GM21515 (cell line): Measurements from ENCODE around the gene ARMCX4.
"Not testable (repeated sequence)": the region's sequence is repeated elsewhere in the genome, so short reads cannot be mapped to it uniquely, and the experiment has no call there.

Experiments
- ATAC-seq: cut with Tn5 transposase; IDR thresholded peaks from one replicate; pipeline ENCODE4 v1.9.1; 2021; ENCODE audit not compliant: unreplicated experiment

ARMCX4 gene

DNA sequence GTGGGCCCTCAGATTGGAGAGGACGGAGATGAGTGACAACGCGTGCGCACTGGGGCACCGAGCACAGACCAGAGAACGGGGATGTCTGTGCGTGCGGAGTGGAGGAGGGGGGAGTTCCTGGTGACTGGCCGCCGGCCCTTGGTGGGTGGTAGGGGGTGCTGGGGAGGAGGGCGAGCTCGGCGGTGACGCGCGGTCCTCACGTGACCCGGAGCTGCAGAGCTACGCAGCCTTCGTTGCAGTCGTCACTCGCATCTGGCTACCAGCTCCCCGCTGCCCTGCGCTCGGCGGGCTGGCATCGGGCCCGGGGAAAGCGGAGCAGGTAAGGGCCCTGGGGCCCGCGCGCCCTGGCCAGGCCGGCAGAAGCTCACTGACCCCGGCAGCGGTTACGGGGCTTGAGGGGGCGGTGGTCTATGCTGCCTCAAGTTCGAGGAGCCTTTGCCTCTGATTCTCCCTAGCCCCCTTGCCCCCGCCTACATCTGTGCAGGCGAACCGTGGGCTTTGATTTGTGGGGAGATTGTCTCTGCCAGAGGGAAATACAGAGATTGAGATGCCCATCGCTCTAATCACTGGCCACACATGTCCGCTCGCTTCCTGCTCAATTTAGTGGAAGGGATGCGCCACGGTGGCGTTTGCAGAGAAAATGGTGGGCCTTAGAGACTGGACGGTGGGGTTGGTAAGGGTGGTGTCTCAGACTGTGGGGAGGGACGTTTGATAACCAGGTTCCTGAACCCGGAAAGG lies at the start of gene ARMCX4:
ARMCX4 (plus strand) TSS at position 245 of the 738 bp plus-strand sequence. CDS start 3,134 bp downstream, outside the sequence.
- no peak for ATAC-seq

DNA sequence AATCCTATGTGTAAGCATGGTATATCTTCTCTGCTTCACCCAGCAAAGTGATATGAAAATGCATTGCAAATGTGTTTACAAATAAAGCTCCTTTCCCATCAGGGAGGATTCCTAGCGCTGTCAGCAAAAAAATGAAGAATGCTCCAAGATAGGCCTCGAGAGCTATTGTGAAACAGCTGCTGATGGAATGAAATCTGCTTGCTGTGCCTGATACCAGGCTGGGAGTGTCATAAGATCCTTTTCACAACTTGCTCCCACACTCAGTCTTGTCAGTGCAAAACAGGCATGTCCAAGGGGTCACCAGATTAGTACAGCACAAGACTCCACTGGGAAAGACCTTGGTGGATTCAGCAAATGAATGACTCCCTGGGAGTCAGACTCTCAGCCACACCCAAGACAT lies 43.2 kb upstream of the ARMCX4 start:
- ATAC-seq, result no peak

GRCh38 chrX:101449279-101449678 lies 36.0 kb upstream of the ARMCX4 start:
- no peak for ATAC-seq

DNA sequence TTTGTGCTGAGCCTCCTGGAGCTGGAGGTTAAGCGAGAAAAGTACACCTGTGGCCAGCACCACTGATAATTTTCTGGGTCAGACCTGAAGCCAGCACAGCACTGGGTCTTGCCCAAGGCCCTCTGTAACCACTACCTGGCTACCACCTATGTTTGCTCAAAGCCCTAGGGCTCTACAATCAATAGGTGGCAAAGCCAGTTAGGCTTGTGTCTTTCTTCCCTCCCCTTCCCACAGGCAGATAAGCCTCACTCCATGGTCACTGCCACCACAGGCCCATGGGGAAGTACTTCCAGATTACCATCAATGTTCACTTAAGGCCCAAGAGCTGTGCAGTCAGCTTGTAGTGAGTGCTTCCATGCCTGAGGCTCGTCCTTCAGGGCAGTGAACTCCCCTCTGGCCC lies 35.2 kb upstream of the ARMCX4 start:
- no peak for ATAC-seq

GRCh38 chrX:101450961-101451360 lies 34.3 kb upstream of the ARMCX4 start:
- no peak for ATAC-seq

- no peak for ATAC-seq
Measured at GRCh38 chrX:101452056-101452455, 33.2 kb upstream of the ARMCX4 start.

DNA sequence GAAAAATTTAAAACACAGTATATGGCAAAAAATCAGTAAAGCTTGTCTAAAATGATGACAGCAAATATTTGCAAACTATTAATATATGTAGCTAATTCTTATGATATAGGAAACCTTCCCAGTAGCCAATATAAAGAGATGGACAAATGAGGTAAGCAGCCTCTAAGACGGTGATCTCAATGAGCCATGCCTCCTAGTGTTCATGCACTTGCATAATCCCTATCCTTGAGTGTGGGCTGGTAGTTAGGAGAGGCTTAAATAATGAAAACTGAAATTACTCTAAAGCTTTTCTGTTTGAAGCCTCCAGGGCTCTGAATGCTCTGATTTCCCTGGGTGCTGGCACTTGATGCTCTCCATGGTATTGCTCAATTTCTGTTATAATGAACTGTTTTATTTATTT lies 24.6 kb upstream of the ARMCX4 start:
- ATAC-seq, result no peak

DNA sequence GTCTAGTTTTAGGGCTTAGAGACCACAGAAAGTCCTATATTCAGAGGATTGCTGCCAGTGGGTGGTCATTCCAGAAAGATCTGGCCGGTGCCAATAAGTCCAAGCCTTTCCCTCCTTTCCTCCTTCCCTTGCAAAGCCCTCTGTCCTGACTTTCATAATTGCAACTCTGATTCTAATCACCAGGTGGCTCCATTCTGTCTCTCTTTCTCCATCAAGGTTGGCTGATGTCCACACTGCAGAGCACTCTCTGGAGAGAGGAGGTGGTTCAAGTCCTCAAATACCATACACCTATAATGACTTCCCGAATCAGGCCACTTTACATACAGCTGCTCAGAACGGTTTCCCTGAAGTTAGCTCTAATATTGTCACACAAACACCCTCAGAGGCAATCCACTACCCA lies 22.4 kb upstream of the ARMCX4 start:
- ATAC-seq, result no peak

DNA sequence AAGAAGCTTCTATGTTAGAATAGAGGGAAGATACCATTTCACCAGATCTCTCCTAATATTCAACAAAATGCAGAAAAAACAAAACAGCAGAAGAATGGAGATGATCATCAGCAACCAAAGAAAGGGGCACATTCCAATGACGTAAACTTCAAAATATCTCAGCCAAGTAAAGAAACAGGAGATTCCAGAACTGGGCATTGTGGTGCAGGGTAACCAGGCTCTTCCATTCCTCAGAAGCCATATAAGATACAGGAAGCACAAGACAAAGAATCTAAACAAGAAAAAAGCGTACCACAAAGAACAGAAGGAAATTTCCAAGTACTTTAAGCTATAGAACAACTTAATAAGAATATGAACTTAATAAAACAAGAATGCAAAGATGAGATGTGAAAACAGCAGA lies 6.9 kb upstream of the ARMCX4 start:
- ATAC-seq, result no peak

- no peak for ATAC-seq
Measured at GRCh38 chrX:101482296-101482695, 3.0 kb upstream of the ARMCX4 start.

- no peak for ATAC-seq
Measured at GRCh38 chrX:101483705-101484104, 1.6 kb upstream of the ARMCX4 start.

DNA sequence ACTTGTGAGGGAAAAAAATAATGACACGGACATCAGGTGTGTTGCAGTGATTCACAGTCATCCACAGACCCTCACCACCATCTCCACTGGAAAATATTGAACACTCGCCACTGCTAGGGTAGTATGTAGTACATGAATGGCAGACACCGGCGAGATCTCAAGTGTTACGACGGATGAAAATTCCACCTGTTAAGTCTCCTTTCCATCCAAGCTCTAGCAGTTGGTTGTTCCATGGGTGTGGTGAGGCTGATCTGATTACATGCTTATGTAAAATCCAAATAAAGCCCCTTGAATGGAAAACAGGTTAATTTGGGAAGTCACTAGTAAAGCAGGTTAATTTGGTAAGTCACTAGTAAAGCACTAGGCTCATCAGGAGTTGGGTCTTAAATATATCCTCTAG lies 1.1 kb upstream of the ARMCX4 start:
- ATAC-seq, result no peak

- ATAC-seq, result no peak
Measured at GRCh38 chrX:101488796-101489195, 3.5 kb downstream of the ARMCX4 start.

GRCh38 chrX:101491943-101492342 lies 6.7 kb downstream of the ARMCX4 start:
- no peak for ATAC-seq

GRCh38 chrX:101493225-101493624 lies 8.0 kb downstream of the ARMCX4 start:
- ATAC-seq, result no peak

- not testable (repeated sequence) for ATAC-seq
Measured at GRCh38 chrX:101502929-101503328, 17.7 kb downstream of the ARMCX4 start.

DNA sequence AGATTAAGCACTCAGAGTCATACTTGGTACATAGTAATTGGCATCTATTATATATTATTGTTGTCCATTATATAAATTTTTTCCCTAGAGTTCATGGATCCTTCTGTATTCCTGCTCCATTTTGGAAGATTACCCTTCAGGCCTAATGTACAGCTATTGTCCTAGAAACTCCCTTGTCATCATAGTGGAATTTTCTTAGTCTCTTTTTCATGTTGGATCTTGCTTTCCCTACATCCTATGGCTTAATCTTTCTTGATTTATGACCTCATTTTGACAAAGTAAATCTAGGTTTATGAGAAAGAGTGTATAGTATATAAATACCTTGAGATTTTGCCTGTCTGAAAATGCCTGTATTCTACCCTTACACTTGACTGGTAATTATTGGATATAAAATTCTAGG lies 22.1 kb downstream of the ARMCX4 start:
- ATAC-seq, result no peak

DNA sequence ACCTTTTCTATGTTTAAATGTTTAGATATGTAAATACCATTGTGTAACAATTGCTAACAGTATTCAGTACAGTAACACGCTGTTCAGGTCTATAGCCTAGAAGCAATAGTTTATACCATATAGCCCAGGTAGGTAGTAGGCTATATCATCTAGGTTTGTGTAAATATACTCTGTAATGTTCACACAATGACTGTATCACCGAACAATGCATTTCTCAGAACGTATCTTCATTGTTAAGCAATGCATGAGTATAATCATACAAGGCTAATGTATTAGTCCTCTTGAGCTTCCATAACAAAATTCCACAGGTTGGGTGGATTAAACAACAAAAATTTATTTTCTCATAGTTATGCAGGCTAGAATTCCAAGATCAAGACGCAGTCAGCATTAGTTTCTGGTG lies 22.7 kb downstream of the ARMCX4 start:
- no peak for ATAC-seq

DNA sequence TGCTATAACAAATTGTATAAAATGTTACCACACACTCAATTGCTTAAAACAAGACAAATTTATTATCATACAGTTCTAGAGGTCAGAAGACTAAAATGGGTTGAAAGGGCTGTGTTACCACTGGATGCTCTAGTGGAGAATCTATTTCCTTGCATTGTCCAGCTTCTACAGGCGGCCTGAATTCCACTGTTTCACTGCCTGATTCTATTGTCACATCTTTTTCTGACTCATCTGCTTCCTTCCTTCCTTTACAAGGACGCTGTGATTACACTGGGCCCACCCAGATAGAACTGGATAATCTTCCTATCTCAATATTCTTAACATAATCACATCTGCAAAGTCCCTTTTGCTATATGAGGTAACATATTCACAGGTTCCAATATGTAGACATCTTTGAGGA lies 45.7 kb downstream of the ARMCX4 start:
- no peak for ATAC-seq
